Neural cell (in vitro differentiated cells): ENCODE measurements around the gene UCK1.

Experiments
- CTCF ChIP-seq: fragments of 450-650 bp; IDR thresholded peaks from 2 replicates; pipeline ENCODE4 v1.5.1; 2014; ENCODE audit warnings: antibody characterized with exemption, mild to moderate bottlenecking, moderate library complexity; ENCODE audit not compliant: poor library complexity, severe bottlenecking
- EZH2 ChIP-seq: fragments of 200-600, 300-800 bp; shearing (Covaris generic), sonication (generic); IDR thresholded peaks from 2 replicates; pipeline ENCODE4 v1.6.1; 2014; ENCODE audit warnings: antibody characterized with exemption, low read length, borderline replicate concordance, mild to moderate bottlenecking; ENCODE audit not compliant: insufficient read depth, poor library complexity, severe bottlenecking
- TAF1 ChIP-seq: IDR thresholded peaks from 2 replicates; pipeline ENCODE4 v1.6.1; 2012; ENCODE audit warnings: low read depth
- TF ChIP-seq, protein P1 (sequence below): IDR thresholded peaks from 2 replicates; pipeline ENCODE4 v1.6.1; 2012; ENCODE audit warnings: borderline replicate concordance

DNA sequence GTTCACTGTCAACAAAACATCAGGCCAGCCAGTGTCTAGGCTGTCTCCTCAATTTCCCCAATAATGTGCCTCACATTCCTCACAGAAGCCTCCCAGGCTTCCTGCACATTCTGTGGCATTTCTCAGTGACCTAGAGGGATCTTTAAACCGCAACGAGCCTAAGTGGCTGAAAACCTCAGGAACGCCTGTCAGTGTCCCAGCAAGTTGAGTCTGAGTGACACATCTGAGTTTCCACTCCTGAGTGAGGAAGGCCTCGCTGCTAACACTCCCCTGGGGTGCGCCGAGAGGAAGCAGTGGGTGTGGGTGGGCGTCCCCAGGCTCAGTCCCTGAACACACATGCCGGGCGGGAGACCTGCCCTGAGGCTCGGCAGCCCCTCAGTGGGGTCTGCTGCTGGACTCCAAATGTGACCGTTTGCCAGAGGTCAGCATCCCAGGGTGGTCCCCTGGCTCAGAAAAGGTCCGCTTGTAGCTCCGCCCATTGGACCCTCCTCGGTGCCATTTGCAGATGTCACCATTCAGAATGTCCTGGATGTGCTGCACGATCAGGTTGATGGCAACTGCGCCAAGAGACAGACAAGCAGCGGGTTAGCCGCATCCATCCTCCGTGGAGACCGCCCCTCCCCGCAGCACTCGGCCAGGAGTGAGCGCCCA, 6.3 kb downstream of the UCK1 start:
- TF ChIP-seq EZH2 (no peak), TAF1 (no peak), CTCF (no peak)
- TF ChIP-seq, protein P1, sequence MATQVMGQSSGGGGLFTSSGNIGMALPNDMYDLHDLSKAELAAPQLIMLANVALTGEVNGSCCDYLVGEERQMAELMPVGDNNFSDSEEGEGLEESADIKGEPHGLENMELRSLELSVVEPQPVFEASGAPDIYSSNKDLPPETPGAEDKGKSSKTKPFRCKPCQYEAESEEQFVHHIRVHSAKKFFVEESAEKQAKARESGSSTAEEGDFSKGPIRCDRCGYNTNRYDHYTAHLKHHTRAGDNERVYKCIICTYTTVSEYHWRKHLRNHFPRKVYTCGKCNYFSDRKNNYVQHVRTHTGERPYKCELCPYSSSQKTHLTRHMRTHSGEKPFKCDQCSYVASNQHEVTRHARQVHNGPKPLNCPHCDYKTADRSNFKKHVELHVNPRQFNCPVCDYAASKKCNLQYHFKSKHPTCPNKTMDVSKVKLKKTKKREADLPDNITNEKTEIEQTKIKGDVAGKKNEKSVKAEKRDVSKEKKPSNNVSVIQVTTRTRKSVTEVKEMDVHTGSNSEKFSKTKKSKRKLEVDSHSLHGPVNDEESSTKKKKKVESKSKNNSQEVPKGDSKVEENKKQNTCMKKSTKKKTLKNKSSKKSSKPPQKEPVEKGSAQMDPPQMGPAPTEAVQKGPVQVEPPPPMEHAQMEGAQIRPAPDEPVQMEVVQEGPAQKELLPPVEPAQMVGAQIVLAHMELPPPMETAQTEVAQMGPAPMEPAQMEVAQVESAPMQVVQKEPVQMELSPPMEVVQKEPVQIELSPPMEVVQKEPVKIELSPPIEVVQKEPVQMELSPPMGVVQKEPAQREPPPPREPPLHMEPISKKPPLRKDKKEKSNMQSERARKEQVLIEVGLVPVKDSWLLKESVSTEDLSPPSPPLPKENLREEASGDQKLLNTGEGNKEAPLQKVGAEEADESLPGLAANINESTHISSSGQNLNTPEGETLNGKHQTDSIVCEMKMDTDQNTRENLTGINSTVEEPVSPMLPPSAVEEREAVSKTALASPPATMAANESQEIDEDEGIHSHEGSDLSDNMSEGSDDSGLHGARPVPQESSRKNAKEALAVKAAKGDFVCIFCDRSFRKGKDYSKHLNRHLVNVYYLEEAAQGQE, result no peak
